Liver (tissue), 3 donors: Measurements from ENCODE around the gene AXIN2.

Source experiments
- ATF3 ChIP-seq: IDR thresholded peaks from 2 replicates; pipeline ENCODE4 v1.6.1; 2016; ENCODE audit warnings: antibody characterized with exemption
- CTCF ChIP-seq: fragments of 150-350 bp; IDR thresholded peaks from 2 replicates; pipeline ENCODE4 v1.5.1; 2017; ENCODE audit warnings: improper control_type of control experiment, low read depth, low read length; ENCODE audit not compliant: missing input control
- FOXA1 ChIP-seq: IDR thresholded peaks from 2 replicates; pipeline ENCODE4 v1.6.1; 2016; ENCODE audit warnings: antibody characterized with exemption
- JUND ChIP-seq, 2 donors: IDR thresholded peaks; 2 replicates each; pipeline ENCODE4 v1.6.1; 2016; ENCODE audit warnings: antibody characterized with exemption in 2 of 2
- MAX ChIP-seq: IDR thresholded peaks from 2 replicates; pipeline ENCODE4 v1.6.1; 2016; ENCODE audit warnings: antibody characterized with exemption
- NR2F2 ChIP-seq: IDR thresholded peaks from 2 replicates; pipeline ENCODE4 v1.6.1; 2016; ENCODE audit warnings: antibody characterized with exemption
- RAD21 ChIP-seq, 2 donors: IDR thresholded peaks; 2 replicates each; pipeline ENCODE4 v1.6.1; 2016; ENCODE audit warnings: antibody characterized with exemption in 2 of 2, mild to moderate bottlenecking in 2 of 2
- REST ChIP-seq: IDR thresholded peaks from 2 replicates; pipeline ENCODE4 v1.6.1; 2016; ENCODE audit warnings: antibody characterized with exemption, mild to moderate bottlenecking
- SP1 ChIP-seq: IDR thresholded peaks from 2 replicates; pipeline ENCODE4 v1.6.1; 2018; ENCODE audit warnings: antibody characterized with exemption, mild to moderate bottlenecking
- TAF1 ChIP-seq: conservative IDR thresholded peaks from 2 replicates; pipeline ENCODE4 v1.6.1; 2016; ENCODE audit warnings: antibody characterized with exemption, mild to moderate bottlenecking
- YY1 ChIP-seq: IDR thresholded peaks from 2 replicates; pipeline ENCODE4 v1.6.1; 2016; ENCODE audit warnings: antibody characterized with exemption, mild to moderate bottlenecking
- ZBTB33 ChIP-seq: IDR thresholded peaks from 2 replicates; pipeline ENCODE4 v1.6.1; 2016; ENCODE audit warnings: antibody characterized with exemption
- donor health status: healthy.
- donor health status: healthy.

- peak; percentile 29 for TF ChIP-seq YY1
- TF ChIP-seq CTCF: no peak
- TF ChIP-seq RAD21 (IDR thresholded peaks at IDR 0.05): no peak
- TF ChIP-seq NR2F2: no peak
- TF ChIP-seq SP1: no peak
- TF ChIP-seq REST: no peak
- no peak for TF ChIP-seq MAX
- no peak for TF ChIP-seq ATF3
- no peak for TF ChIP-seq JUND (IDR thresholded peaks at IDR 0.05)
- TF ChIP-seq TAF1: no peak
- no peak for TF ChIP-seq FOXA1
- TF ChIP-seq ZBTB33: no peak
Measured at GRCh38 chr17:65560628-65561451, 608 bp downstream of the AXIN2 start.
